PC-9 (cell line): ENCODE measurements around the gene SEC16A.

Experiments used
- CTCF ChIP-seq: fragments of 200-600 bp; sonication (generic); conservative IDR thresholded peaks from 2 replicates; pipeline ENCODE4 v1.6.1; 2017; ENCODE audit warnings: mixed run types, antibody characterized with exemption, mild to moderate bottlenecking, moderate library complexity
- EZH2 ChIP-seq: fragments of 200-600 bp; sonication (generic); IDR thresholded peaks from 2 replicates; pipeline ENCODE4 v1.8.0; 2017; ENCODE audit warnings: antibody characterized with exemption, low read depth

- TF ChIP-seq CTCF (no peak), EZH2 (no peak)
These were observed 9.5 kb downstream of the SEC16A start for GRCh38 chr9:136473354-136473721.
